ENCODE results near the gene RBM17. TPM values are rescaled to one million over a fixed set of nuclear protein-coding genes. Genes with fewer than 3 reads are reported as not detected.

The RBM17 gene
- total and polyA plus RNA-seq, 10 of the 15 experiments (the other 5 are each of a cell fraction or from before 2014, with no cell fraction given) = 28.4 to 181 (median 83.9) TPM

GRCh38 chr10:6067457-6067856, 21.4 kb upstream of the RBM17 start (continued):
- TF ChIP-seq USF1 (IDR thresholded peaks at IDR 0.05; ENCODE audit: borderline replicate concordance, extremely low read length, insufficient read depth, low read depth, low read length) (no peak), ZNF274 (IDR thresholded peaks at IDR 0.05; ENCODE audit: insufficient read depth, insufficient read length) (no peak), ZNF384 (IDR thresholded peaks at IDR 0.05; ENCODE audit: borderline replicate concordance, low read depth, low read length) (no peak), DPF2 (IDR thresholded peaks at IDR 0.05) (no peak), ZZZ3 (IDR thresholded peaks at IDR 0.05; ENCODE audit: control insufficient read depth, insufficient read length, low read depth) (no peak), ELK1 (IDR thresholded peaks at IDR 0.05; ENCODE audit: low read depth, low read length) (no peak)

- RAD21 ChIA-PET (ENCODE audit: unreplicated experiment) = interaction anchor here (0.7 to 3.0 kb wide), 9 partner anchors 10 to 172 kb away, joined by 3 to 10 read pairs (median 3); no protein-coding TSS in a partner anchor
- H3K4me1 ChIP-seq (ENCODE audit: control insufficient read depth, insufficient read depth, low read length) = peaks cover 30% of the 10 kb centered on the region
- H3K27ac ChIP-seq (ENCODE audit: control insufficient read depth, insufficient read depth) = no peak overlapping the region
These were observed 20.8 kb upstream of the RBM17 start for GRCh38 chr10:6068006-6068405.

More at GRCh38 chr10:6068006-6068405, 20.8 kb upstream of the RBM17 start:
- POLR2A ChIA-PET = interaction anchor here (0.6 to 1.6 kb wide), 2 partner anchors 17 to 92 kb away, joined by 3 to 6 read pairs; no protein-coding TSS in a partner anchor
- CTCF ChIA-PET = interaction anchor here (0.8 to 4.1 kb wide), 11 partner anchors 10 to 338 kb away, joined by 3 to 34 read pairs (median 4); no protein-coding TSS in a partner anchor
- no peaks in the 10 kb centered on the region for H3K9me3 ChIP-seq (replicated peaks; ENCODE audit: control insufficient read depth, insufficient read depth, low read length)
- no peaks in the 10 kb centered on the region for H4K20me1 ChIP-seq (ENCODE audit: control insufficient read depth, insufficient read depth)
- peak overlapping the region; percentile 40; the same call in 1 of the 2 replicates for H3K4me2 ChIP-seq (ENCODE audit: control insufficient read depth, insufficient read depth)
- no peaks in the 10 kb centered on the region for H3K79me2 ChIP-seq (ENCODE audit: control insufficient read depth, insufficient read depth, low read length)
- BruUV-seq (replicated peaks) = no TSS peak
- in situ Hi-C loops (cut with MboI) (no loop called here), intact Hi-C loops (cut with micrococcal nuclease; ENCODE audit: unreplicated experiment) (no loop called here)
- TF ChIP-seq POU2F2 (IDR thresholded peaks at IDR 0.05; ENCODE audit: borderline replicate concordance, low read depth, low read length) (no peak), KAT2A (conservative IDR thresholded peaks at IDR 0.05; ENCODE audit: control insufficient read depth, low read depth, low read length) (no peak), MLLT1 (IDR thresholded peaks at IDR 0.05) (no peak), TCF12 (IDR thresholded peaks at IDR 0.05; ENCODE audit: low read depth, low read length) (no peak), RFX5 (IDR thresholded peaks at IDR 0.05; ENCODE audit: low read depth, low read length) (no peak), BRCA1 (IDR thresholded peaks at IDR 0.05; ENCODE audit: low read depth, low read length) (no peak), SMC3 (IDR thresholded peaks at IDR 0.05; ENCODE audit: borderline replicate concordance, low read length) (no peak), NFYA (IDR thresholded peaks at IDR 0.05; ENCODE audit: borderline replicate concordance, low read depth, low read length) (no peak), RAD21 (IDR thresholded peaks at IDR 0.05; ENCODE audit: insufficient read depth, low read depth, low read length) (no peak)
- no peak for DNase-seq (ENCODE audit: low read depth, low spot score)
- peak; percentile 64 for FAIRE-seq
- no peak overlapping the region for H3K4me3 ChIP-seq
- no peaks in the 10 kb centered on the region; a peak in 1 of 4 replicates for H3K27me3 ChIP-seq (replicated peaks in 1 of 2; ENCODE audit: control insufficient read depth in 2 of 2, insufficient read depth in 2 of 2, low read length in 1 of 2)
- WGBS (ENCODE audit: insufficient coverage, insufficient replicate concordance, low lambda C conversion rate, missing lambda C conversion rate) = 75% methylated on average over 6 of the region's 6 CpGs
- H3K9ac ChIP-seq (ENCODE audit: control insufficient read depth, insufficient read depth, low read length) = no peak overlapping the region
- SMC1A ChIA-PET (ENCODE audit: uncharacterized antibody, unreplicated experiment) = interaction anchor here (1.0 to 6.9 kb wide), 8 partner anchors 10 to 331 kb away, joined by 3 to 66 read pairs (median 6); no protein-coding TSS in a partner anchor
- H2AFZ ChIP-seq (ENCODE audit: control insufficient read depth, low read depth, low read length) = no peak overlapping the region
- no peak for ATAC-seq
- H3K36me3 ChIP-seq (ENCODE audit: control insufficient read depth in 2 of 2, insufficient read depth in 2 of 2, low read length in 1 of 2) = no peaks in the 10 kb centered on the region
